OCI-LY7 (cell line): Measurements from ENCODE around the gene GLO1.

Experiments
- EZH2phosphoT487 ChIP-seq: fragments of 200-600 bp; sonication (generic); IDR thresholded peaks from 2 replicates; pipeline ENCODE4 v1.6.1; 2018; ENCODE audit warnings: low read depth, borderline replicate concordance, mild to moderate bottlenecking, mixed run types, antibody characterized with exemption, low read length, moderate library complexity, mixed read lengths
- TF ChIP-seq, protein P1 (sequence below): fragments of 200-600 bp; sonication (generic); conservative IDR thresholded peaks from 2 replicates; pipeline ENCODE4 v1.5.1; 2014; ENCODE audit warnings: mild to moderate bottlenecking, antibody characterized with exemption, low read length, moderate library complexity, mixed read lengths

DNA sequence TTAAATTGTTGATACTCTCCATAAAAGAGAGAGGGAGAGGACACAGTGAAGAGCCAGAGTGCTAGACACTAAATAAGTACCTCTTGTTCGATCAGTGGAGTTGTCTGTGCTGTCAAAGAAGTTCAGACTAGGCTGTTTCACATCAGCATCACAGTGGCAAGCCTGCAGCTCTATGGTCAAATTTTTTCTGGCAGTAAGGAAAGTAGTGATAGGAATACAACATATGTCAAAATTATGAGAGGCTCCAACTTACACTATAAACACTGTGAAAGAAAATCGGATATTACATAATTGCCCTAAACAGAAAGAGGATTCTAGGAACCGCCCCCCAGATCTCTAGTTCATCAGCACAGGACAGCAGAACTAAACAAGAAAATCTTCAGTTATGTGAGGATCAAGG lies 35.3 kb upstream of the GLO1 start:
- TF ChIP-seq, protein P1, sequence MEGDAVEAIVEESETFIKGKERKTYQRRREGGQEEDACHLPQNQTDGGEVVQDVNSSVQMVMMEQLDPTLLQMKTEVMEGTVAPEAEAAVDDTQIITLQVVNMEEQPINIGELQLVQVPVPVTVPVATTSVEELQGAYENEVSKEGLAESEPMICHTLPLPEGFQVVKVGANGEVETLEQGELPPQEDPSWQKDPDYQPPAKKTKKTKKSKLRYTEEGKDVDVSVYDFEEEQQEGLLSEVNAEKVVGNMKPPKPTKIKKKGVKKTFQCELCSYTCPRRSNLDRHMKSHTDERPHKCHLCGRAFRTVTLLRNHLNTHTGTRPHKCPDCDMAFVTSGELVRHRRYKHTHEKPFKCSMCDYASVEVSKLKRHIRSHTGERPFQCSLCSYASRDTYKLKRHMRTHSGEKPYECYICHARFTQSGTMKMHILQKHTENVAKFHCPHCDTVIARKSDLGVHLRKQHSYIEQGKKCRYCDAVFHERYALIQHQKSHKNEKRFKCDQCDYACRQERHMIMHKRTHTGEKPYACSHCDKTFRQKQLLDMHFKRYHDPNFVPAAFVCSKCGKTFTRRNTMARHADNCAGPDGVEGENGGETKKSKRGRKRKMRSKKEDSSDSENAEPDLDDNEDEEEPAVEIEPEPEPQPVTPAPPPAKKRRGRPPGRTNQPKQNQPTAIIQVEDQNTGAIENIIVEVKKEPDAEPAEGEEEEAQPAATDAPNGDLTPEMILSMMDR = no peak
- TF ChIP-seq EZH2phosphoT487 = no peak
